HG02938 (cell line): Measurements from ENCODE around the gene DSCAM.
"Not testable (repeated sequence)": the region's sequence is repeated elsewhere in the genome, so short reads cannot be mapped to it uniquely, and the experiment has no call there.

Source experiments
- ATAC-seq: cut with Tn5 transposase; IDR thresholded peaks from one replicate; pipeline ENCODE4 v1.9.1; 2021; ENCODE audit warnings: mild to moderate bottlenecking, moderate library complexity; ENCODE audit not compliant: unreplicated experiment

The DSCAM gene

DNA sequence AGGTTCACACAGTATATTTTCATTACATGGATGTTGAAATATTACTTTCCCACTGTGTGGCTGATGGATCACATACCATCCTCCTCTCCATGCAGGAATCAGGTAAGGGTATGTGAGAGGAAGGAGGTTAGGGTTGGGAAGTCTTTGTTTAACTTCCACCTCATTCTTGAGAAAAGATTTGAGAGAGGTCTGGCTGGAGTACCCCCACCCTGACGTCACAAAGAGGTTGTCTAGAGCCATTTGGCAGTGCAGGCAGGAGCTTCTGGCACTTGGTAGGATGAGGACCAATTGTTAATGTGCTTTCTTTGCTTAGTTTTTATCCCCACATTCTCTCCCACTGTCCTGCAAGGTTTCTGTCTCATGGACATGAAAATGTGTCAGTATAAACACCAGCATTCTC is 356.6 kb downstream of the DSCAM start:
- ATAC-seq = no peak

DNA sequence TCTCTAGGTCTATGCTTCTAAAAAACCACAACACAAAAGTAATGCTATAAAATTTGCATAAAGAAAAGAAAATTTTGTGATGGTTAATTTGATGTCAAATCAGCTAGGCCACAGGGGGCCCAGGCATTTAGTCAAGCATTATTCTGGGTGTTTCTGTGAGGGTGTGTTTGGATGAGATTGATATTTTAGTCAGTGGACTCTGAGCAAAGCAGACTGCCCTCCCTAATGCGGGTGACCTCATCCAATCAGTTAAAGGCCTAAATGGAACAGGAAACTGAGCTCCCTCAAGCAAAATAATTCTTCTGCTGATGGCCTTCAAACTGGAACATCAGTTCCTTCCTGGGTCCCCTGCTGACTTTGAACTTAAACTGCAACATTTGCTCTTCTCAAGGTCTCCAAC is 358.0 kb downstream of the DSCAM start:
- no peak for ATAC-seq

DNA sequence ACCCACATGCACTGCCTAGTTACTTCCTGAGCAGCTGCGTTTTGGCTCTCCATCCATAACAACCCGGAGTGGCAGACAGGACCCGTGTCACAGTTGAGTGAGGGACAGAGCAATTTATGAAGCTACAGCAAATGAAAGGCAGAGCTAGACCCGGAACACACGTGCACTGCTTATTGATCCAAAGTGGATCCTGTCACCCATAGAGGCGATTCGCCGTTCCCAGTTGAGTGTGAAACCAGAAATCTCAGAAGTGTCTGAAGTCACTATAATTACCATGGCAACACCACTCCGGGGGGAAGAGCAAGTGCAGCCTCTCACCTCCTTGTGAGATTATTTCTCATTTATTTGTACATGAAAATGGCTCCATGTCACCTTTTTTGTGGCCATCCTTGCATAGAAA is 365.2 kb downstream of the DSCAM start:
- ATAC-seq = no peak

DNA sequence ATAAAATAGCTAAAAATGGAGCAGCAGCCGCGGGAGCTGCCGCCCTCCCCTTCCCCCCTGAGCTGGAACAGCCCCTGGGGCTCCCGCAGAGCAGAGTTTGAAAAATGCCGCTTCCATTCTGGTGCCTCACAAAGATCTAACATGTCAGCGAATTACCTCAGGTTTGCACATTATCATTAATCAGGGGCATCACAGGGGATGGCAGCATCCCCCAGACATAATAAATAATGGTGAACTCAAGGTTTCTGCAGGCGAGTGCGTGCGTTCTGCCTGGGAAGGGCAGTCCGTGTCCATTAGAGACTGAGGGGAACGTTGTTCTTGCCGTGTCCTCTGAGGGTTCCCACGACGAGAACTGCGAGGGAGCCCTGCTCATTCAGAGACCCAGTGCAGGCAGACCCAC is 372.4 kb downstream of the DSCAM start:
- no peak for ATAC-seq

DNA sequence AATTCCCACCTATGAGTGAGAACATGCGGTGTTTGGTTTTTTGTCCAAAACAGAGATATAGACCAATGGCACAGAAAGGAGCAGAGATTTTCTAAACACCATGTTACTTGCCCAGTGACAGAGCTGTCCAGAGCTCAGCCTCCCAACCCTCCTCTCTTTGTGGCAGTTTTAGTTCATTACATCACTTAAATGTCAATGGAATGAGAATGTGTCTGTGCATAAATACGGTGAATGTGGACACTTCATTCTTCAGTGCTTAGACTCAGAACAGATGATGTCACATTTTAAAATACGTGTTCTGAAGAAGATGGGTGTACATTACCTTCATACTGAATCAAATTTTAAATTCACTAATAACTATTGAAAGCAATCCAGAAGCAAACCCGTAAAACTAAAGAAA is 374.9 kb downstream of the DSCAM start:
- ATAC-seq = no peak

DNA sequence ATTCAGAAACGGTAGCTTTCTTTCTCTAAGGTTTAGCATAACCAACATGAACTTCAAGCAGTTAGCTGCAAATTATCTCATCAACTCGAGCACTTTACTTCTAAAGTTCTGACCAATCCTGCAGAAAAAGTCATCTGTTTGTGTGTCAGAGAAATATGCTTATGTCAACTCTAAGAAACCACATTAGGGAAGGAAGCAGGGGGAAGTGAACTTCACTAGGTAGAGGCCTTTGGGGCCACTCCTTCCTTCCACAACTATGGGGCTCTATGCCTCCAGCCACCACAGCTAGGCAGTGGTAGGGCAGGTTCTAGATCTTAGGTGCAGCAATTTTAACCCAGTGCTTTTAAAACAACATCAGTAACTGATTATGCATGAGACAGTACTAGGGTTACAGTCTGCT is 375.9 kb downstream of the DSCAM start:
- ATAC-seq = no peak

DNA sequence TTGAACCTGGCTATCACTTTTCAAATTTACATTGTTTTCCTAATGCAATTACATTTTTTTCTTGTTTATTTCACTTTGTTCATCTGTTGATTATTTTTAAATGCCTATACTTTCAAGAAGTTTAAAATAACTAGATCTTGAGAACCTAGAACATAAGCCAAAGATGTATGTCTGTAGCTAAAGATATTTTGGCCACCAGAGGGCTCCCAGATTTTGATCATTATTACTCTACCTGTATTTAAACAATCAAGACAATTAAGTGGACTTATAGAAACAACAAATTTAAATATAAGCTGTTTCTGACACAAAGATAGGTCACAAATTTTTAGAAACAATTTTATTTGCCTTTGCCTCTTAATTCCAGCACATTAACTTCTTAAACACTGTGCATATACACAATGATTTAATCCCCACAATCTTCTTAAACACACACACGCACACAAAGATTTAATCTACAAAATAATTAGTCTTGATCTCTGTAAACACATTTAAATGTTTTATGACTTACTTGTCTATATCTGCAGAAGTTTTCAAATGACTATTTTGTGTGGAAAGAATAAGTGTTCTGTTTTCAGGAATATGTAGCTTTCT is 380.0 kb downstream of the DSCAM start:
- no peak for ATAC-seq

DNA sequence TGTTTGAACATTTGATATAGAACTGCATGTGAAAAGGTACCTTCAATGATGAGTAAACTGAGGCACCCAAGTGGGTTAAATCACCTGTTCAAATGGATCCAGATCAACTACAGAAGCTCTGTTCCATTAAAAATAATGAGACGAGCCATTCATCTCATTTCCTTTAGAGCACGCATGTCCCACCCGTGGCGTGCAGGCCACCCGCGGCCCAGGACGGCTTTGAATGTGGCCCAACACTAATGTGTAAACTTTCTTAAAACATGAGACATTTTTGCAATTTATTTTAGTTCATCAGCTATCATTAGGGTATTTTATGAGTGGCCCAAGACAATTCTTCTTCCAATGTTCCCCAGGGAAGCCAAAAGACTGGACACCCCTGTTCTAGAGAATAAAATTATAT is 381.6 kb downstream of the DSCAM start:
- ATAC-seq = no peak

DNA sequence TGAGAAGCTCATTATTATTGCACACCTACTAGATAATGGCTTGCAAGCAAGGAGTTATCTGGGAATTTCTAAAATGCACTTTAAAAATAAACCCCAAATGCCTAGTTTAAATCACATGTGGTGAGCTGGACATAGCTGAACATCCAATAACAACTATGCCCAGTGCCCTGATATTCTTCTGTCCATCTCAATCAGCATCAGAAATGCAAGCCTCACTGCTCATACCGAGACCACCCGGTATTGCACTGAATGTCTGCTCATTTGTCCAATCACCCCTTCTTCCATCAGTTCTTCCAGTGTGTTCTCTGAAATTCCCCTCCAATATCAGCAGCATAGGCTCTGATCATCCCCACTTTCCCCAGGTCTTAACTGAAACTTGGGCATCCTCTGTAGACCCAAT is 383.8 kb downstream of the DSCAM start:
- ATAC-seq = no peak

DNA sequence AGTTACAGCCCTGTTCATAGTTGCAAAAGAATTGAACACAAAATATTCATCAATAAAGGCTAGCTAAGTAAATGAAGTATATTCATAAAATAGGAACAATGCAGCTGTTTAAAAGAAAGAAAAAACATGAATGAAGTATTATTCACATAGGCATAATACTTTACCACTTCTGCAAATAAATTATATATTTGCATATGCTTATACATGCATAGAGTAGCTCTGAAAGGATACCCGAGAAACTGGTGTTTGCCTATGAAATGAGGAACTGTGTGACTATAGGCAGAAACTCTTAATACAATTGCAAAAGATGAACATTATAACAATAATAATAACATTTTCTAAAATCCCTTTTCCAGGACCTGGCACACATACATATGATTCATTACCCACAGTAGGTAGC is 385.9 kb downstream of the DSCAM start:
- ATAC-seq = no peak

DNA sequence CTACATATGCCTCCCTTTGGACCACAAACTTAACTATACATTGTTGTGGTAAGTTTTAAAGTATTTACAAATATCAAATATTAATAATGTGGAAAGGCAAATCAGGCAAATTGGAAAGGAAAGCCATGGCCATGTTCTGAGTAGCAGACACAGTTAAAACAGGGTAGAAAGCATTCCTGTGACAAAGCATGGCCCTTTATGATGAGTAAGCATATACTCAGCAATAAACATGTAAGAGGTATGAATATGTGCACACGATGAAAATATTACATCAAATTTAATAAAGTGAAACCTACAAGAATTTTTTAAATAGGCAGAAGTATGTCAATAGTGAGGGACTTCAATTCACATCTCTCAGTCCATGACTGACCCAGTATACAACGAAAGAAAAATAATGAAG is 389.2 kb downstream of the DSCAM start:
- no peak for ATAC-seq

DNA sequence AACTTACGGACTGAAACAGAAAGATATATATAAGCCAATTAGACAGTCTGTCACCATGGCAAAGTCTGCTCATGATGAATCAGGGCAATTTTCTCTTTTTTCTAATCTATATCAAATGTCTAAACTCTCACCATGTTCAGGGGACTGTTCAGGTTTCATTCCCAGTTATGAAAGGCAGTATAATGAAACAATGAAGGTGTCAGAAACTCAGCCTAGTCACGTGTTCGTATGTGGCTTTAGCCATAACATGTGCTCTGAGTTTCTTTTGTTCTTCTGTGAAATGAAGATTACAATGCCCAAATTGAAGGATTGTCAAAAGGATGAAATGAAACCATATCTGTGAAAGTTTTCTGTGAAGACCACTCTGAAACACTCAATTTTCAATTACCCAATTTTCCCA is 392.9 kb downstream of the DSCAM start:
- no peak for ATAC-seq

DNA sequence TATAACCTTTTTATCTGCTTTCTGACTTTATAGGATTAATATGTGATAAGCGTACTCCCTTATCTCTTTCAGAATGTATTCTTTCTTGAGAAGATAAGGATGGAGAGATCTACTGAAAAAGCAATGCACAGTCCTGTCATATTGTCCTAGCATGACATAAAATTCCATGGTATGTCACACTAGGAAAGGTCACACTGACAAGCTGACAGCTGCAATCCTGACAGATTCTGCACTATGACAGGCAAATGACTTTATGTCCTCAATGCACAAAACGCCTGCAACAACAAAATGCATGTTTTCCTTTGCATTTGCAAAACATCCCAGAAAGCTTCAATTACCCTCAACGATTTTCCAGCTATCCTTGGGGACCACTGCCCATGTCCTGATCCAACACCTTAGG is 393.8 kb downstream of the DSCAM start:
- no peak for ATAC-seq

DNA sequence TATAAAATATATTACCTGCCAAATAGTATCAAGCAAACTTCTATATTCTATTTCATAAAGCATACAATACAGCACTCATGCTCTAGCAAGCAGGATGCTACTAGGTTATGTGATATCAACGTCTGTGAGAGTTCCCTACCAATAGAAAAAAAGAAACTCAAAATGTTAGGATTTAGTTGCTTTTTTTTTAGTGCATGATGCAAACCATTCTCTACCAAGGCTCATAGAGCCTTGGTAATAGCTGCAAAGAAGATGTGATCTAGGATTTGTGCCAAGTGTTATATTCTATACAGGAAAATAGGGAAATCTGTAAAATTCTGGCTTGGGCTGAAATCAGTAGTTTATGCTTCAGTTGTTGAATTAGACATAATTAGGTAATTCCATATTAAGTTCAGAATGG is 394.4 kb downstream of the DSCAM start:
- no peak for ATAC-seq

DNA sequence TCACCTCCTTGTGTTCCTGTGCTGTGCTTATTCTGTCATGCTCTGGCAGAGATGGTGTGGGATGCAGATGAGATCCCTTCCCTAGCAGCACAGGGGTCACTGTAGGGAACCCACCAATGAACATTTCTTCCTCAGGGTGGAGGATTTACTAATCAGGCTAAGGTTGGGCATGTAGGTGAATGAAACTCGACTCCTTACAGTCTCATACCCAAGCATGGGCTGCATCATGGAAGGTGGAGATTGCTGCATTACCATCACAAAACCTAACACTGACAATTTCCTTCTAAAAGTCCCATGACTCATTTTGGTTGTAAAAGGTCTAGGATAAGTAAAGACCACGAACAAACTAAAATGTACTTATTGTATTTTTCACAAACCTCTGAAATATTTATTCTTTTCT is 399.9 kb downstream of the DSCAM start:
- no peak for ATAC-seq

DNA sequence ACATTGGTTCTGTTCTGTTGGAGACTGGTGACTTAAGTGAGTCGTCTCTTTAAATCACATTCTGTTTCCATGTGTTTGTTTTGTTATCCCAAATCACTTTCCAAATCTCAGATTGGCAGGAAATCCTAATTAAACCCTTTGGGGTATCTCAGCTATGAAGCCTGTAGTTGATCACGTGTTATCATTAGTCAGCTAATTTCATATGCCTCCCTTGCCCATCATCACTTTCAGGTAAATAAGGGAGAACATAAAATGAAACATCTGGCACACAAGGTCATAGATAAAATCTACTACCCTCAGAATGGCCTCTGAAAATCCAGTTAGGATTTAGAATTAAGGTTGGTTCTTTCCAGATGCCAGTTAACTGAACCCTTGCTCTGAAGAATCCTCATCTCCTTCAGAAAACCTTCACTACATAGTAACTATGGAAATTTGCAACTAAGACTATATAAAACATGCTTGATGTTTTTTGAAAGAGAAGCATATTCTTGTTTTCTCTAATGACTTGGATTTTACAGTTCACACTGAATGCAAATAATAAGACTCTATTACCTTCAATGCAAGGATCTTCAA is 401.5 kb downstream of the DSCAM start:
- no peak for ATAC-seq

DNA sequence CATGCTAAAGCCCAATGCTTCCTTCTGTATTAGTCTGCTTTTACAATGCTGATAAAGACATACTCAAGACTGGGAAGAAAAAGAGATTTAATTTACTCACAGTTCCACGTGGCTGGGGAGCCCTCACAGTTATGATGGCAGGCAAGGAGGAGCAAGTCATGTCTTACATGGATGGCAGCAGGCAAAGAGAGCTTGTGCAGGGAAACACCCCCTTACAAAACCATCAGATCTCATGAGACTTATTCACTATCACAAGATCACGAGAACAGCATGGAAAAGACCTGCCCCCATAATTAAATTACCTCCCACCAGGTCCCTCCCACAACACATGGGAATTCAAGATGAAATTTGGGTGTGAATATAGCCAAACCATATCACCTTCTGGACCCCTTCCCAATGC is 407.4 kb downstream of the DSCAM start:
- not testable (repeated sequence) for ATAC-seq

DNA sequence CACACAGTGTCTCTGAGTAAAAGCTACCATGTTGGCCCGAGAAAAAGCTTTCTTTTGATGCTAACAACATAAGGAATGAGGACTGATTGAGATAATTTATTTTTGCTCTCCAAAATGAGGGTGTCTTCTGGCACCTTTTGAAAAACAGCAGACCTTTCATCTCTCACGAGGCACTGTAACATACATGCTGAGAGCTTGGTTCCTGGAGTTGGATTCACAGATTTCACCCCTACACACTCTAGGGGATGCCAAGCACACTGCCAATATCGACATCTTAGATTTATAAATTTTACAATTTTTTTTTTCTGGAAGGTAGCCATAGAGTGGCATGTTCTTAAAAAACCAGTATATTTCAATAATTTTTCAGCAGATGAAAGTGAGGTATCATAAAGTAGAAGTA is 408.3 kb downstream of the DSCAM start:
- no peak for ATAC-seq

DNA sequence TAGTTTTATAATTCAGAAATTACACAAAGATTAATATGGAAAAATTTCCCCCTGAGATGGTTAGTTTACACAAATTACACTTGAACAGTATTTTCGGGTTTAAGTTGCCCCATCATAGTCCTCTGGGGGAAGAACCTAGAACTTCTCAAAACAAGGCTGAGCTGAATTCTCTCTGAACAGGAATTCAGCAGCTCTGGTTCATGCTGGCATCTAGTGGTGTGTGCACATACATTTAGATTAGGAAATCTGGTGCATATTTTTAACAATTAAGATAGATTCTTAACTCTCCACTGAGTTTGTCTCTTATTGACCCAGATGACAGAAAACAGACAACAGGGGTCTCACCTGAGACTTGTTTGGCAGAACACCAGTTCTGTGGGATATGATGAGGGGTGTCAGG is 410.7 kb downstream of the DSCAM start:
- ATAC-seq = no peak

DNA sequence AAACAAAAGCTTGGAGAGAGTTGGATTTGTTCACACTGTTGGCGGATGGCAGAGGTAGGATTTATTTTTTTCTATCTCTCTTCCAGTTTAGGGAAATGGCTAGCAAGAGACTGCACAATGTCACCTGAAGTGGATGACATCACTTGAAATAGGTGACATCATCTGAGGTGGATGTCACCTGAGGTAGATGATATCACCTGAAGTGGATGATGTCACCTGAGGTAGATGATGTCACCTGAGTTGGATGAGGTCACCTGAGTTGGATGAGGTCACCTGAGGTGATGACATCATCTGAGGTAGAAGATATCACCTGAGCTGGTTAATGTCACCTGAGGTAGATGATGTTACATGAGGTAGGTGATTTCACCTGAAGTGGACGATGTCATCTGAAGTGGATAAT is 413.4 kb downstream of the DSCAM start:
- no peak for ATAC-seq

DNA sequence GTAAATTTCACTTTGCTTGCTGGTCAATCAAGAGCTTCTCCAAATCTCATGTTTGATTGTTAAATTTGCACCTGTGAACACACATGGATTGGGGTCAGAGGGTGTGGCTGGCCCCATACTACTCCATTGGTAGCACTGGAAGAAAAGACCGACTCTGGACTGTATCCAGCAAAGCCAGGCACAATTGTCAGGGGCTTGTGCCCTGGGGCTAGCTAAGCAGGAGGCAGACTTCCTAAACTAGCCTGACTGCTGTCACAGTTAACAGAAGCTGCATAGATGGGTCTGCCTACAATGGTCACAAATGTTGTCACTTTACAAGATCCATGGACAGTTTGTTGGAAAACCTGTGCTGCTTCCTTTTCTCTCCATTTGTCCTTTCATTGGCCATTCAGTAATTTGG is 421.0 kb downstream of the DSCAM start:
- ATAC-seq = no peak

DNA sequence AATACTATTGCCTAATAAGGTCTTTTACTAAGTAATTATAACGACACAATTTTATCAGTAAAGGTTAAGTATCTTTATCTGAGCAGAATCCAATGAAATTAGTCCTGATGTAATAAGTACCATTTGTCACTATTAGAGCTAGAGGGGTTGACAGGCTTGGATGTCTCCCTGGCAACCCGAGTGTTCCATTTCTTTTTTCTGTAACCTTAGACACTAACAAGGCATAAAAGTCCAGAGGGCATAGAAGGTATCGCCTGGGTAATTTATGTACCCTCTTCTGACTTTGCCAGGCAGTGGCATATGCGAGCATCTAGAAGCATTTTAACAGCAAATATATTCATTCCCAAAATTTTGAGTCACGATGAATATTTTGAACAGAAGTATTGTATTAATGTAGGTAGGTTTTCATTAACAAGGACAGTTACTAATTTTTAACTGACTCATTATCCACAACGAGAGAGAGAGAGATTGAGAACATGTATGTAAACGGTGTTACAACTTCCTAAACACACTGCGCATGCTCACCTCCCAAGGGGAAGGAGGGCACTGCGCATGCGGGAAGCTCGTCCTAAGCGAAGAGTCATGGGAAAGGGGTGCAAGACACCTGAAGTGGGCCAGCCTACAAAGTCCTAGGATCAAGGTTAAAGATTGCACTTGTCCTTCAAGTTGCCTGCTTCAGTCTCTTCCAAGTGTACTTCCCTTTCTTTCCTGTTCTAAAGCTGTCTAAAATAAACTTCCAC is 423.9 kb downstream of the DSCAM start:
- no peak for ATAC-seq

DNA sequence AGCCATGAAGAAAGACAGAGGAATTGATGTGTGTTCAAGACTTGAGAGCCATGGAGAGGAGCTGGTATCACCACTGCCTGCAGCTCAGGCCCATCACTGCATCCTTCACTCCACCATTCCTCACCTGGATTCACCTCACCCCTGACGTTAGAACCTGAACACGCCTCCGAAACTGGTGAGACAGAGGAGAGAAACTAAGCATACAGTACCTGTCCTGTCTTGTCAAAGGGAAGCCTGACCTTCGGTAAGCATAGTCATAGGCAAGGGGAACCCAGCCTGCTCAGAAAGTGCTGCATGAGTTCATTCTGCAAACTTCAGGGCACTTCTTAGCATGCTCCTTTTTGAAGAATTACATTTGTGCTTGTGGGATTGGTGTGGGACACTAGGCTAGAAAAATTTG is 425.8 kb downstream of the DSCAM start:
- ATAC-seq = no peak
